ENCODE measurements around the gene WDFY4.

DNA sequence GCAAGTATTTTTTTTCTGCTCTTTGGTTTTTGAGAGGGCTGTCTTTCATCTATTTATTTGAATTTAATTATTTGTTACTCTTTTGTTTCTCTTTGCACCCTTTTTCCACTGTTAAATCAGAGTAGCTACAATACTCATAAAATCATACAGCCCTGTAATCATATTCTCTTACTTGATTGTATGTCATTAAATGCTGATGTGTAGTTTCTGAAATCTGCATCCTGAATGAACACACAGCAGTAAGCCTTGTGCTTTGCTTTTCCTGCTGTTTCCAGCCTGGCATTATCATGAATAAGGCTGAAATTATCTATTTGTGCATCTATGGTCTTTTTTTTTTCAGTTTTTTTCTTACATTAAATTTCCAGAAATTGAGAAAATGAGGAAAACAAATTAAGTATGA, 250.9 kb downstream of the WDFY4 start:
- TF ChIP-seq POLR2AphosphoS5 (IDR thresholded peaks at IDR 0.05) = no peak
- TF ChIP-seq EP300 (IDR thresholded peaks at IDR 0.05; ENCODE audit: low read depth) = no peak
- no peak for TF ChIP-seq POLR2A (IDR thresholded peaks at IDR 0.05)
